NCI-H2196 treated with DMSO at 0.1 percent for 48 hours (cell line): ENCODE measurements around the gene ILF3.
A peak's percentile ranks its signal among the peaks of the same experiment; 100 is the strongest.
"Not testable (repeated sequence)": the region's sequence is repeated elsewhere in the genome, so short reads cannot be mapped to it uniquely, and the experiment has no call there.

Experiments
- DNase-seq: peaks from one replicate; lab custom pipeline; 2025; ENCODE audit not compliant: unreplicated experiment; lab: John Stamatoyannopoulos, UW

ILF3 gene

DNA sequence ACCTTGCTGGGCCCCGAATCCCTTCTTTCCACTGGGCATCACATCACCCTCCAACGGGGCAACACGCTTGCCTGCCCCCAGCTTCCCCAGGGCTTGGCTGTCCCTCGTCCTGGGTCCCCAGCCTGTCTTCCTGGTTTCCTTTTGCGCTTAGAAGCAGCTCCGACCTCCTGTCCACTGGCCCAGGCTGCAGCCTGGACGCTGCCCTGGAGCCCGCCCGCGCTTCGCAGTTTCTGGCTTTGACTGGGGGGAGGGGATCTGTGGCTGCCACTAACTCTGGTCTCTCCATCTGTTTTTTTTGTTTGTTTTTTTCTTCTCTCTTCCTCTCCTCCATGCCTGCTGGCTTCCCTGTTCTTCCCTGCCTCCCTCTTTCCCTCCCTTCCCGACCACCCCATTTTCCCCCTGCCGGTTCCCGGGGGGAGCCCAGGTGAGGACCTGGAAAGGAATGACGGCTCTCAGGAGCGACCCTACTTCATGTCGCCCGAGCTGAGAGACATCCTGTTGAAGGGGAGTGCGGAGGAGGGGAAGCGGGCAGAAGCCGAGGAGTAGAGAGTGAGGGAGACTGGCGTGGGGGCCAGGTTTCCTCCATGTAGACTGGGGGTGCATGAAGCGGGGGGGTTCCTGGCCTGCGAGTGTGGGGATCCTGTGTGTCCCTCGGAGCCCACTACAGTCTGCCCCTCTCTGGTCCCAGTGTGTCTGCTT lies 11.5 kb upstream of the ILF3 start:
- DNase-seq, result no peak

DNA sequence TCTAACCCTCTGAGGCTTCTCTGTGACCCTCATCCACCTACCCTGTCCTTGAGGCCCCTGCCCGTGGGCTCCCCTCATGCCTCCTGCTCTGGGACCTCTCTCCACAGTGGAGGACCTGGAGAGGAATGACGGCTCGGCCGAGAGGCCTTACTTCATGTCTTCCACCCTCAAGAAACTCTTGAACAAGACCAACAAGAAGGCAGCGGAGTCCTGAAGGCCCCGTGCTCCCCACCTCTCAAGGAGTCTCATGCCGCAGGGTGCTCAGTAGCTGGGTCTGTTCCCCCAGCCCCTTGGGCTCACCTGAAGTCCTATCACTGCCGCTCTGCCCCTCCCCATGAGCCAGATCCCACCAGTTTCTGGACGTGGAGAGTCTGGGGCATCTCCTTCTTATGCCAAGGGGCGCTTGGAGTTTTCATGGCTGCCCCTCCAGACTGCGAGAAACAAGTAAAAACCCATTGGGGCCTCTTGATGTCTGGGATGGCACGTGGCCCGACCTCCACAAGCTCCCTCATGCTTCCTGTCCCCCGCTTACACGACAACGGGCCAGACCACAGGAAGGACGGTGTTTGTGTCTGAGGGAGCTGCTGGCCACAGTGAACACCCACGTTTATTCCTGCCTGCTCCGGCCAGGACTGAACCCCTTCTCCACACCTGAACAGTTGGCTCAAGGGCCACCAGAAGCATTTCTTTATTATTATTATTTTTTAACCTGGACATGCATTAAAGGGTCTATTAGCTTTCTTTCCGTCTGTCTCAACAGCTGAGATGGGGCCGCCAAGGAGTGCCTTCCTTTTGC lies 10.8 kb upstream of the ILF3 start:
- DNase-seq, result no peak

DNA sequence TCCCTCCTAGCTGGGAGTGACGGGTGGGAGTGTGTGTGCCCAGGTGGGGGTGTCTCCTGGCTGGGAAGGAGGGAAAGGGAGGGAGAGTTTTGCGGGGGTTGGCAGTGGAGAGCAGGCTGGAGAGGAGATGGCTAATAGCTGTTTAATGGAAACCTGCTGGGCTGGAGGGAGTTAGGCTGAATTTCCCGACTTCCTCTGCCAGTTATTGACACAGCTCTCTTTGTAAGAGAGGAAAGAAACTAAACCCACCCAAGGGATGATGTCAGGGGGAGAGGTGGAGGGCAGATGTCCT lies 10.2 kb upstream of the ILF3 start:
- no peak for DNase-seq

DNA sequence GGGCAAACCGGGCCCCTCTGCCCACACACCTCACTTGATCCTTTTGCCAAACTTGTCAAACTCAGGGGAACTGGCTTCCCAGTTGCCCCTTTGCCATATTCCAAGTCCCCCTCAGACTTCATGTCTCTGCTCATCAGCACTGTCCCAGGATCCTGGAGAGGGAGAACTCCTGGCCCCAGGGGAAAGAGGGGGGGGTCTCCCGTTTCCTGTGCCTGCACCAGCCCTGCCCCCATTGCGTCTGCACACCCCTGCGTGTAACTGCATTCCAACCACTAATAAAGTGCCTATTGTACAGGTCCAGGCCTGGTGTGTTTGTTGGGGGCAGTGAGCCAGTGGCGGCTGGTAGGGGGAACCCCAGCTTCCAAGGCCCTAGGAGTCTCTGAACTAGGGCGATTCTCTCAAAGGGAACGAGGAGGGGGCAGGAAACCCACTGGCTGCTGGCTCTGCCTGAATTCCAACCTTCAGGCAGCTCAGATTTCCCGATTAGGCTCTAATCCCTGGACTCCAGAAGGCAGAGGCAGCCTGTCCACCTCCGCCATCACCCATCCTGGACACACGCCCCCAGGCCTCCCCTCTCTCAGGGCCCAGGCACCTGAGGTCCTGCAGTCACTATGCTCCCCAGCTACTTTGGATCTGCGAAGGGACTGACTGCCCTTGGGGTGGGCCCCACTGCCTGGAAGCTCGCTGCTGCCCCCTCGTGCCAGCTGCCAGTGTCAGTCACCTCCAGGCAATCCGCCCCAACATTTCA lies 9.7 kb upstream of the ILF3 start:
- peak; percentile 49 for DNase-seq

DNA sequence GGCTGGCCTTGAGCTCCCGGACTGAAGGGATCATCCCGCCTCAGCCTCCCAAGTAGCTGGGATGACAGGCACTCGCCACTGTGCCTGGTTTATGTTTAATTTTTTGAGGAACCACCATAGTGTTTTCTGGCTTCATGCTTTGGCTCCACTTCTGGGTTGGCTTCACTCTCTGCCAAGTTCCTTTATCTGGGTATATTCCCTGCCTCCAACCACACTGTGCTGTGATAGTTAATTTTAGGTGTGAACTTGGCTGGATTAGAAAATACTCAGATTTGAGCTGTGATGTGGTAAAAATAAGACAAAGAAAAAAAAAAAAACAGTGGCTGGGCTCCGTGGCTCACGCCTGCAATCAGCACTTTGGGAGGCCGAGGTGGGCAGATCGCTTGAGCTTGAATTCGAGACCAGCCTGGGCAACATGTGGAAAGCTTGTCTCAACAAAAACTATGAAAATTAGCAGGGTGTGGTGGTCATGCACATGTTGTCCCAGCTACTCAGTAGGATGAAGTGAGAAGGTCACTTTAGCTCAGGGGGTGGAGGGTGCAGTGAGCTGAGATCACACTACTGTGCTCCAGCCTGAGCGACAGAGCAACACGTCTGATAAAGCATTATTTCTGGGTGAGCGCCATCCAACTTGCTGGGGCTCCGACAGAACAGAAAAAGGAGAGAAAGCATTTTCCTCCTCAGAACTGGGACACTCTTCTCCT lies 7.5 kb upstream of the ILF3 start:
- no peak for DNase-seq

DNA sequence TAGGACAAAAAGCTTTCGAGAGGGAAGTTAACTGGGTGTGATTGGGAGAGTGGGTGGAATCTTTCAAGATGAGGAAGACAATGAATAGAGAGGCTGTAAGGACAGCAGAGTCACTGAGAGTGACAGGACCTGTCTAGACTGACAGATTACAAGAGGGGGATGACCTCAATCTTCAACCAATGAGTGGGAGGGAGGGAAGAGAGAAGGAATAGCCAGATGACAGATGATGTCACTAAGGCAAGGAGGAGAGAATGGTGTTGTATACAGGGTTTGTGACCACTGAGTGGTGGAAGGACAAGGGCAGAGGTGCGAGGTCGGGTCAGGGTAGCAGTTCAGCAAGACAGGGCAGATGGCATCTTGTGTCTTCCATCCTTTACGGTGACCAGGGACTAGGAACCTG lies 5.8 kb upstream of the ILF3 start:
- no peak for DNase-seq

DNA sequence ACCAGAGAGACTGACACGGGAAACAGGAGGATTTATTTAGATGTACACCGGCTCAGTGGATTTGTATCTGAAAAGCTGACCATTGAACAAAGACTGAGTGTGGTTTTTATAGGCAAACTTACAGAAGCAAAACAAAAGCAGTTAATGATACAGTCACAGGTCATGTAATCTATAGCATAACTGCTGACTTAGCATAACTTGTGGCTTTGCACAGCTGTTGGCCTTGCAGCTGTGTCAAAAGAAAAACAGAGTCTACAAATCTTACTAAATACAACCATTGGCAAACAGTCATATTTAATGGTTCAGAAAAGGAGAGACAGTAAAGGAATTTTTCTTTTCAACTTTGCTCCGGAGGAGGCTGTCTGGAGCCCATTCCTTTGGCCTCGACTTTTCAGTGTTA lies 2.3 kb upstream of the ILF3 start:
- DNase-seq, result no peak

DNA sequence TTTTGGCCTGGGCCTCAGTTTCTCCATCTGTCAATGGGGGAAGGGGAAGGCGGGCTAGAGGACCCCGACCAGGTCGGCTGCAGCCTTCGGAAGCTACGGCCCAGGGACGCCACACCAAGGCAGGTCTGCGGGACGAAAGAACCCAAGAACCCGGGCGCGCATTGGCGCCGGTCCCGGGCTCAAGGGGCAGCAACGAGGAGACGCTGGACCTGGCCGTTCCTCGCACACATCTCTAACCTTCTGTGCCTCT lies 739 bp upstream of the ILF3 start:
- no peak for DNase-seq

DNA sequence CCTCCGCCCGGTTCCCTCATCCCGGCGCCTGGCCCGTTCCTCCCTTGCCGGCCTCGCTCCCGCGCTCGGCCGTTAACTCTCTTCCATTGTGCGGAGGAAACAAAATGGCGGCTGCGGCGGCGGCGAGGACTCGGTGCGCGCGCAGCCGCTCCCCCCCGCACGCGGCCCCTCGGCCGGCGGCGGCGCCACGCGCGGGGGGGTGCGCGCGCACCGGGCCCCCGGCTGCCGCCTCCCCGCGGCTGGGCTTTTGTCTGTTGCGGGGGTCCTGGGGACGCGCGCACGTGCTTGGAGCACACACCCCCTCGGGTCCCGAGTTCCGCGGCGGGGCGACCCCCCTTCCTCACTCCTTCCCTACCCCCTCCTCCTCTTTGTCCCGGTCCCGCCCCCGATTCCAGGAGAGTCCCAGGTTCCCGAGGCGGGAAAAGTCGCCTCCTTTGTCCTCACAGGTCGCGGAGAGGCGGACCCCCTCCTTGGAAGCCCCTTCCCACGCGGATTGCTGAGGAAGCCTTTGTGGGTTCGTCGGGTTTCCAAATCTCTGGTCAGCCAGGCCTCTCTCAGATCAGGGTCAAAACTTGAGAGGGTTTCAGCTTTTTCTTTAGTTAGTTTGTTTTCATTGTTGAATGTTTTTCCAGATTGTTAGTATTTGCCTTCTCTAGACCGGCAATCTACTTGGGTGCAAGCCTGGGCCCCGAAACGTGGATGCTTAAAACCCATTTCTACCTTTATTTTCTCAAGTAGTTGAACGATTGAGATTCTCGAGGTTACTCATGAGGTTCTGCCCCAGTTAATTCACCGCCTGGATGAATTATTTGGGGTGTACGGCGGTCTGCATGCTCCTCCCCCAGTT lies 687 bp downstream of the ILF3 start:
- DNase-seq, result no peak

DNA sequence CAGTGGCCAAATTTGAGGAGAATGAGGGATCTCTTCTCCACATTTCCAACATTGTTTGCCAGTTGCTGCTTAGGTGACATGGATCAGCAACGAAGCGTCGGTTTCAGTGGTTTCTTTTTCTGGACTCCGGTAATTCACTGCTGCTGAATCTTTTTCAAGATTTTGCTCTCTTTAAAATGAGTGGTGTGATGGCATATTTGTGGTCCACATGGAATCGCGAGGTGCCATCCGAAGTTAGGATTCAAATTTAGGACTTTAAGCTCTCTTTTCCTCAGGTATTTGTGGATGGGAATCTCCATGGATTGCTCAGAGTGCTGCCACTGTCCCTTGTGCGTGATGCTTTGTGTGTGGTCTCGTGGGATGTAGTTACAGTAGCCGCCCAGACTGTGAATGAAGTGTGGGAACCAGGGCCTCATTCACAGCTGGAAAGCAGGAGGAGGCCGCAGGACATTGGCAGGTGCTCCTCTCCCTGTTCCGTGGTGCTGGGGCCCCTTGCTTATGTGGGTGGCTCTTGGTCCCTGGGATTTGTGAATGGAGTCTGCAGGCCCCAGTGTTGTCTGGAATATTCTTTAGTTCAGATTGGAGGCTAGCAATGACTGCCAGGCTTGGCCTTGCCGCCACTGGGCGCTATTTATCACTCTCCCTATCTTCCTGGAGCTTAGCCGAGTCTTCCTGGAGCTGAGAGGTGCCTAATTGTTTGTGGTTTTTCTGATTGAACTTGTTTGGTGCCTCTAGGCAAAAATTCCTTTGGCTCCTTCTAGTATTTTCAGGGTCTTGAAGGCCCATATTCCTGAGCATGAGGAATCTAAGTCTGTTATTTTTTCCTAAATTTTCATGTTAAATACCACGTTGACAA lies 1.5 kb downstream of the ILF3 start:
- no peak for DNase-seq

DNA sequence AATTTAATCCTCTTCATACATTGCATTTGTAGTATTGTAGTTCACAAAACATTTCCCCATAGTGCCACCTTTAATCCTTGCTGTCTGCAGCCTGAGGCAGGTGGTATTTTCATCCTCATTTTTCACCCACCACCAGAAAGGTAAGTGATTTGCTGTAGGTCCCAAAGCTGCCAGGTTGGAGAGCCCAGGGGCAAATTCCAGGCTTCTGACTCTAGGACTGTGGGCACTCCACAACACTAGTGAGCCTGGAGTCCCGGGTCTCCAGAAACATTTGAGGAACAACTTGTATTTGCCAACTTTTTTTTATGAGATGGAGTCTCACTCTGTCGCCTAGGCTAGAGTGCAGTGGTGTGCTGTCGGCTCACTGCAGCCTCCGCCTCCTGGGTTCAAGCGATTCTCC lies 6.2 kb downstream of the ILF3 start:
- no peak for DNase-seq

DNA sequence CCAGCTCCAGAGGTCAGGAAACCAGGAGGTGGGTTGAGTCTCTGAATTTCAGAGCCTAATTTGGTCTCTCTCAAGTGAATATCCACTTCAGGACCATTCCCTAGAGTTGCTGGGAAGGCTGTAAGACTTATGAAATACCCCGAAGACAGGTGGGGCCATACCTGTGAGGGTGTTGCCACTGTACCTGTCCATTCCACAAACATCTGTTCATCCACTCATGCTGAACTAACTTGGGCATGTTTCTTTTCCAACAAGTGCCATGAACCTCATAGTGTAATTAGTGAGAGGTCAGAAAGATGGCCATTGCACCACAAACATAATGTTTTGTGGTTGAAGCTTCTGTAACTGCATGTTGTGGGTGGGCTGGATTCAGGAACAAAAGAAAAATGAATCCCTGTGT lies 7.8 kb downstream of the ILF3 start:
- no peak for DNase-seq

DNA sequence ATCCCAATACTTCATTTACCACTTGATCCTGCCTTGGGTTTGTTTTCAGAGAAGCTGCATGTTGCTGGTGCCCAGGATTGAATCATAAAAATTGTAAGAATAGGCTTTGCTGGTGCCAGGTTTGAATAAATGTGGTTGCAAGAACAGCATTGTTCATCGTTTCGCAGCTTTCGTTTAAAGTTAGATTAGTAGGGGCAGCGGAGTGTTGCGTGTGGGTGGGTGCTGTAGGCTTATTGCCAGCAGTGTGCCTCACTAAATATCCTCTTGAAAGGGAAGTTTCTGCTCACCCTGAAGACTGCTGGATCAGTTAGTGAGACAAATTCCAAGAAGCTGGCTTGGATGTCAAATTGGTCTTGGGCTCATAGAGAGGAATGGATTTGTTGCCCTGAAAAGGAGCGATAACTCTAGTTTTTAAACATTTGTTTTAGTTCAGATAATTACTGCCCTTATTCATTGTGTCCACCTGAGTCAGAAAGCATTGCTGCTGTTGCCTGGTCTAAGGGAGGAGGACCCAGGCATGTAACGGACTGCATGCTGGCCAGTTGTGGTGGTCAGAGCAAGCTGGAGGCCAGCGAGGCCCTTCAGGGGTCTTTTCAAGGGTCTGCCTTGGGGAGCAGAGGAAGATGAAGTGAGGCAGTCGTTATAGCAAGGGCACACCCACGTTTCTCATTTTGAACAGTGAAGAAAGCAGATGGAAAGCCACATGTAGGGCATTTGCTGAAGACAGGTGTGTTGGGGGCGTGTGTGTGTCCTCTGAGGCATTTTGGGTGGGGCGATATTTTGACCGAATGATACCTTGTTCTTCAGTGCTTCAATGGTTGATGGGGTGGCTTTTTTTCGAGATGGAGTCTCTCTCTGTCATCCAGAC lies 8.5 kb downstream of the ILF3 start:
- DNase-seq, result no peak

DNA sequence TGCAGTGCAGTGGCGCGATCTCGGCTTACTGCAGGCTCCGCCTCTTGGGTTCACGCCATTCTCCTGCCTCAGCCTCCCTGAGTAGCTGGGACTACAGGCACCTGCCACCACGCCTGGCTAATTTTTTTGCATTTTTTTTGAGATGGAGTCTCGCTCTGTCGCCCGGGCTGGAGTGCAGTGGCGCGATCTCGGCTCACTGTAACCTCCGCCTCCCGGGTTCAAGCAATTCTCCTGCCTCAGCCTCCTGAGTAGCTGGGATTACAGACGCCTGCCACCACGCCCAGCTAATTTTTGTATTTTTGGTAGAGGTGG lies 9.1 kb downstream of the ILF3 start:
- DNase-seq, result not testable (repeated sequence)

DNA sequence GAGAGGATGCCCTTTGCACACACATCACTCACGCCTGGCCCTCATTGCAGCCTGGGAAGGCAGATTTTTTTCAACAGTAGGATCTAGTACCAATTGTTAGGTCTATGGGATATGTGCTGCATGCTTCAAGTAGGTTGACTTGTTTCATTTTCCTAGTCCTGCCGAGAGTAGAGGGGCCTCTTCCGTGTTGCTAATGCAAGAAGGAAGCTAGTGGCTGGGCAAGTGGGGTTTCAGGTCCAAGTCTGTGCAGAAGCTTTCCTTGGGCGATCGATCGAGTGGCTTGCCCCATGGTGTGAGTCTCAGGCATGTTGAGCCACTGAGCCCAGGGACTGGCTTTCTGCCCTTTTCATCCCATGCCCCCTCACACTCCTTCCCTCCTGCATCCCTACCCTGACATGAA lies 13.7 kb downstream of the ILF3 start:
- DNase-seq, result no peak

DNA sequence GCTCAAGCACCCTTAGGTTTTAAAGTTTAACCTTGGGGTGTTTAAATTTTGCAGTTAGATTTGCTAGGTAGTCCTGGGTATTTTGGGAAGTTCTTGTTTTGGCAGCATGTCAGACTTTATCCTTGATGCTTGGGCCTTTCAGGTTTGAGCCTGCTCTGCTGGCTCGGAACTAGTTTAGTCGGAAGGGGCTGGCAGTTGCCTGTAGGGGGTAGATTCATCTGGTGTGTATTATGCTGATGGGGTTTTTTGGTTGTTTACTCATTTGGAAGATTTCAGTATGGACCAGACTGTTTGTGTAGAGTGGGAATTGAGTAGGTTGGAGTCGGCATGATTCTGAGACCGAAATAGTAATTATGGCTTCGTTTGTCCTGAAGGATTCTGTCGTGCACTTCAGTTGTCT lies 15.1 kb downstream of the ILF3 start:
- no peak for DNase-seq

DNA sequence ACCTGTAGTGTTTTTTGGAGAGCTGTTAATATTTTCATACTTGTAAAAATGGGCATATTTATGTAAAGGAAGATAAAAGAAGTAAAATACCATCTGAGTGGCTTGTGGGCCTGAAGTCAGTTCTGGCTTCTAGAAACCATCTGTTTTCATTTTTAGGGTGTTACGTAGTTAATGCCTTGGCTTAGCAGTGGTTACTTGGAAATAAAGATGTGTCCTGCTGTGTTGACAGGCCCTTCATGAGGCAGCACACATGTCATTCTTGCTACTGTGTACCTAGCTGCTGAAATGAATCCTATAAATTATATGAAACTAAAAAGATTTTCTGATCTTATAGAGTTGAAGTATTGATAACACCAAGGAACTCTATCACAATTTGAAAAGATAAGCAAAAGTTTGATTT lies 16.0 kb downstream of the ILF3 start:
- DNase-seq, result no peak

DNA sequence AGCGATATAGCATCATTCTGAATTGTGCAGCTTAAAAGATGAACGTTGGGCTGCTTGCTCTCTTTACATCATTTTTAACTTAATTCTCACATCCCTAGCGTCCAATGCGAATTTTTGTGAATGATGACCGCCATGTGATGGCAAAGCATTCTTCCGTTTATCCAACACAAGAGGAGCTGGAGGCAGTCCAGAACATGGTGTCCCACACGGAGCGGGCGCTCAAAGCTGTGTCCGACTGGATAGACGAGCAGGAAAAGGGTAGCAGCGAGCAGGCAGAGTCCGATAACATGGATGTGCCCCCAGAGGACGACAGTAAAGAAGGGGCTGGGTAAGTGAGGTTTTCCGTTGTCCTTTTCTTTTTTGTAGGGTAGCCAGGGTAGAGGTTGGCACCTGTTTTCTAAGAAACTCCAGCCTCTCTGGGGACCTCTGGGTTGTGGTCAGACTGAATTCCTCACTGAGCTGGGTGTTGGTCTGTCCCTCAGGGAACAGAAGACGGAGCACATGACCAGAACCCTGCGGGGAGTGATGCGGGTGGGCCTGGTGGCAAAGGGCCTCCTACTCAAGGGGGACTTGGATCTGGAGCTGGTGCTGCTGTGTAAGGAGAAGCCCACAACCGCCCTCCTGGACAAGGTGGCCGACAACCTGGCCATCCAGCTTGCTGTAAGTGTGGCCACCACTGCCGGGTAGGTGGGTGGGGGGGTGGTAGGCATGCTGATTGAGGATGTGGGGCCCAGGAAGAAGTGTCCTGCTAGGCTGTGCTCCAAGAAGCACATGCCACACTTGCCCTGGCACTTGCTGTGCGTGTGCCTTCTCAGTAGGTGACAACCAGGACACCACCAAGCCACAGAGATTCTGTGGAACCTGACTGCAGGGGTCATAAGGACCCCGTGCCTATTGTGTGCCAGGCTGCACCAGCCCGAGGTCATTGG lies 17.0 kb downstream of the ILF3 start:
- DNase-seq, result no peak
